Calu3 (cell line): Measurements from ENCODE around the gene ALPP. TPM values are rescaled to one million over a fixed set of nuclear protein-coding genes. Genes with fewer than 3 reads are reported as not detected.
"Not testable (repeated sequence)": the region's sequence is repeated elsewhere in the genome, so short reads cannot be mapped to it uniquely, and the experiment has no call there.

Experiments used
- BruUV-seq: library from RNA; stranded (reverse); fragments of 400-500 nt; replicated peaks from 2 replicates; lab custom pipeline; 2021; lab: Mats Ljungman, UMichigan
- CTCF ChIA-PET: fragments of 300-600 bp; sonication (Branson Sonifier 250); formaldehyde crosslinking; loops from one replicate; lab custom pipeline; 2022; ENCODE audit warnings: antibody characterized with exemption; lab: Charles Lee
- DNase-seq: peaks from one replicate; pipeline ENCODE4 v3.0.0; 2022
- H3K27ac Mint-ChIP-seq: one replicate; pipeline ENCODE4 v1.8.0; 2022; ENCODE audit warnings: mixed read lengths; ENCODE audit not compliant: unreplicated experiment
- H3K27me3 Mint-ChIP-seq: one replicate; pipeline ENCODE4 v1.8.0; 2022; ENCODE audit warnings: mixed read lengths; ENCODE audit not compliant: unreplicated experiment
- H3K36me3 Mint-ChIP-seq: one replicate; pipeline ENCODE4 v1.8.0; 2022; ENCODE audit warnings: mild to moderate bottlenecking, moderate library complexity, mixed read lengths; ENCODE audit not compliant: insufficient read depth, unreplicated experiment
- H3K4me1 Mint-ChIP-seq: one replicate; pipeline ENCODE4 v1.8.0; 2022; ENCODE audit warnings: mild to moderate bottlenecking, low read depth, mixed read lengths; ENCODE audit not compliant: unreplicated experiment
- H3K4me3 Mint-ChIP-seq: one replicate; pipeline ENCODE4 v1.8.0; 2022; ENCODE audit warnings: mild to moderate bottlenecking, low read depth, moderate library complexity, mixed read lengths; ENCODE audit not compliant: unreplicated experiment
- H3K9me3 Mint-ChIP-seq: one replicate; pipeline ENCODE4 v1.8.0; 2022; ENCODE audit warnings: low read depth, mixed read lengths; ENCODE audit not compliant: unreplicated experiment
- CTCF ChIP-seq: fragments of 200-600 bp; IDR thresholded peaks from one replicate; pipeline ENCODE4 v1.8.0; 2022; ENCODE audit warnings: antibody characterized with exemption; ENCODE audit not compliant: unreplicated experiment
- intact Hi-C: fragments of 100-400 bp; cut with micrococcal nuclease; formaldehyde crosslinking; loops from one replicate; pipeline ENCODE4 v1.10.0; 2022; ENCODE audit not compliant: unreplicated experiment
- total RNA-seq: library from RNA; stranded (reverse); gene quantifications from 2 replicates; pipeline ENCODE4 v1.2.3, GENCODE V29; 2022

Gene ALPP
- total RNA-seq, 1 experiment from 2014 or later = not detected

DNA sequence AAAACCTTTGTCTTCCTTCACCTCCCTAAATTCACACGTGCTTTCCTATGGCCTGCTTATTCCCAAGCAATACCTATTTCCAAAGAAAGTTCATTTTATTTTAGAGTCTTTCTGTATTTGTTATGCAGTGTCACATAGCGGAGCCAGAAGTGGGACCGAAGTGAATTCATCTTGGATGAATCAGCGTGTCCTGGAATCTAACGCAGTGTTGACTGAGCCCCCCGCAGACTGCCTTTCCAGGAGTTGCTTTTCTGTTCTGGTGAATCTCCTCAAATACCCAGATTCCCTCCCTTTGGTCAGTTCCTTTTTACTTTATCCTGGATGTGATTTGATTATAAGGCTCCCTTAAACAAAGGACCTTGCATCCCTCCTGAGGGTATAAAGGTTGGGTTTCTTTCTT is 10.8 kb downstream of the ALPP start:
- Mint-ChIP-seq H3K9me3 (no peaks in the 10 kb centered on the region), H3K36me3 (no peaks in the 10 kb centered on the region), H3K4me1 (peaks cover 20% of the 10 kb centered on the region), H3K4me3 (no peak overlapping the region), H3K27me3 (peaks cover 50% of the 10 kb centered on the region), H3K27ac (no peak overlapping the region)
- no TSS peak for BruUV-seq
- no peak for DNase-seq
- intact Hi-C loops = no loop called here
- no peak for TF ChIP-seq CTCF
- CTCF ChIA-PET = no interaction called here

GRCh38 chr2:232390661-232391060 is 12.1 kb downstream of the ALPP start:
- Mint-ChIP-seq H3K27ac (no peak overlapping the region), H3K4me3 (no peak overlapping the region), H3K4me1 (peaks cover 9% of the 10 kb centered on the region), H3K9me3 (no peaks in the 10 kb centered on the region), H3K27me3 (peaks cover 37% of the 10 kb centered on the region), H3K36me3 (no peaks in the 10 kb centered on the region)
- intact Hi-C loops = no loop called here
- no peak for DNase-seq
- CTCF ChIA-PET = no interaction called here
- no peak for TF ChIP-seq CTCF
- no TSS peak for BruUV-seq

DNA sequence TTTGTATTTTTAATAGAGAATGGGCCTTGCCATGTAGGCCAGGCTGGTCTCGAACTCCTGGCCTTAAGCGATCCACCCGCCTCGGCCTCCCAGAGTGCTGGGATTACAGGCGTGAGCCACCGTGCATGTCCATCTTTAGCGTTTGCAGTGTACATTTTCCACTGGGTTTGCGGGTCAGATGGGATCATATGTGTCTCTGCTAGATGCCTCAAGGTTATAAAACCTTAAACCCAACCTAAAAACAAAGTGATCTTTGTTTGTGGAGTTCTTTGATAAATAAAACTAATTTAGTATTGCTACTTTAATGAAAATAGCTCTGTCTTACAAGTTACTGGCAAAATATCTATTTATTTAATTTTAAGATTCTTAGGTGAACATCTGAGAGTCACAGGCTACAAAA is 15.0 kb downstream of the ALPP start:
- BruUV-seq = no TSS peak
- Mint-ChIP-seq H3K4me1 (peaks cover 7% of the 10 kb centered on the region), H3K27me3 (peaks cover 28% of the 10 kb centered on the region), H3K9me3 (no peaks in the 10 kb centered on the region), H3K36me3 (no peaks in the 10 kb centered on the region), H3K4me3 (no peak overlapping the region), H3K27ac (no peak overlapping the region)
- CTCF ChIA-PET = interaction anchor here (0.7 kb wide), 2 partner anchors 19 to 488 kb away, joined by 3 to 5 read pairs; no protein-coding TSS in a partner anchor
- no peak for TF ChIP-seq CTCF
- no peak for DNase-seq
- intact Hi-C loops = no loop called here

GRCh38 chr2:232394431-232394830 is 15.9 kb downstream of the ALPP start:
- intact Hi-C loops, H3K4me3 Mint-ChIP-seq, H3K9me3 Mint-ChIP-seq, BruUV-seq, H3K27ac Mint-ChIP-seq, DNase-seq, H3K36me3 Mint-ChIP-seq: not testable (repeated sequence)
- CTCF ChIA-PET = interaction anchor here (0.7 kb wide), 2 partner anchors 20 to 489 kb away, joined by 3 to 5 read pairs; no protein-coding TSS in a partner anchor
- H3K27me3 Mint-ChIP-seq = peaks cover 19% of the 10 kb centered on the region
- H3K4me1 Mint-ChIP-seq = peaks cover 15% of the 10 kb centered on the region

GRCh38 chr2:232395586-232395985 is 17.0 kb downstream of the ALPP start:
- peaks cover 21% of the 10 kb centered on the region for H3K4me1 Mint-ChIP-seq
- no peak for DNase-seq
- TF ChIP-seq CTCF = no peak
- BruUV-seq = no TSS peak
- CTCF ChIA-PET = no interaction called here
- no peaks in the 10 kb centered on the region for H3K9me3 Mint-ChIP-seq
- peaks cover 6% of the 10 kb centered on the region for H3K36me3 Mint-ChIP-seq
- peaks cover 7% of the 10 kb centered on the region for H3K27me3 Mint-ChIP-seq
- intact Hi-C loops = no loop called here
- no peak overlapping the region for H3K4me3 Mint-ChIP-seq
- no peak overlapping the region for H3K27ac Mint-ChIP-seq
